ENCODE data around the gene FAM184B. TPM values are rescaled to one million over a fixed set of nuclear protein-coding genes. Genes with fewer than 3 reads are reported as not detected.

Gene FAM184B
- total RNA-seq, 4 donors from 2014 or later = 0.14 to 0.75 (median 0.18) TPM

DNA sequence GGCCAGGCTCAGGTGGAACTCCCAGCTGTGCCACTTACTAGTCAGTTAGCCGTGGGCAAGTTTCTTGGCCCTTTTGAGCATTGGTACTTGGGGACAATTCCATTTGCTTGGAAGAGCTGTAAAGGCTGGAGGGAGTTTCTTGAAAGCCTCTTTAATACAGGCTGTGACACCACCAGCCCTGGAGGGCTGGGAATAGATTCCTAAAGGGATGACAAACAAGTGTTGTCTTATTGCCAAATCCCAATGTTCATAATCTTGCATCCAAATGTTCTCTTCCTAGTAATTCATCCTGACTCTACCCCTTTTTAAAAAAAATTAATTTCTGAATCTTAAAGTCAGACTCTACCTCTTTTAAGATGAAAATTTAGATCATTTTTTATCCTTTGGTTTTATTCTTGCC lies 181.6 kb downstream of the FAM184B start:
- intact Hi-C loops (cut with DNase I; ENCODE audit: low total_unique reads) = no loop called here

DNA sequence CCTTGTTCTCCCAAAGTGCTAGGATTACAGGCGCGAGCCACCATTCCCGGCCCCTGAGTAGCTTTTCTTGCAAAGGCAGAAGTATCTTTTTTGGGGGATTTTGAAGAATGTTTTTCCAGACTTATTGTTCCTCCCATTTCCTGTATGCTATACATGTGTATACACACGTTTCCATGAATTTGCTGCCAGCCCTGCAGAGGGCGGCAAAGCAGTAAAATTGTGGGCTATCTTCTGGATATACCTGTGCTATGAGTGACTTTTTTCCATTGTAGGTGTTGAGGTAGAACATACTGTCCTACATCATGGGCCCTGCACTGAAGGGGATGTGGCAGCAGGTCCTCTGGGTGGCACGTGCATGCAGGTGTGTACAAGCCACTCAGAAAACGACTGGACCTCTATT lies 183.9 kb downstream of the FAM184B start:
- TF ChIP-seq CTCF (IDR thresholded peaks at IDR 0.05) (peak in 2 of 5 experiments; percentile 23 to 28), EP300 (IDR thresholded peaks at IDR 0.05; ENCODE audit: low read depth) (no peak)
- in situ Hi-C loops (cut with MboI; ENCODE audit: low pct_ligation_motif_present in 1 of 4, low pct_unique_long_range_greater_than_20kb in 1 of 4, low sequenced_read_pairs in 3 of 4) (loop anchor here in 2 of 4 donors (25.0 kb wide), 2 partner anchors 215 to 415 kb away; partner anchors contain the start of genes LCORL (in 2 of the 2), DCAF16 (in 1 of the 2) and NCAPG (in 1 of the 2)), intact Hi-C loops (cut with DNase I; ENCODE audit: low total_unique reads) (no loop called here)
- Histone ChIP-seq H3K4me1 (no peaks in the 10 kb centered on the region), H3K27ac (no peak overlapping the region), H3K4me3 (no peak overlapping the region), H3K9me3 (no peaks in the 10 kb centered on the region), H3K36me3 (peaks cover 0 to 68% (median 20%) of the 10 kb centered on the region in 4 donors), H3K27me3 (no peaks in the 10 kb centered on the region)
- DNase-seq = no peak
- 71 to 73% methylated on average over 5 to 7 of the region's 7 CpGs for WGBS, 2 donors (ENCODE audit: low coverage in 1 of 2)

More for the DNA sequence above, 181.6 kb downstream of the FAM184B start:
- no peaks in the 10 kb centered on the region for H3K4me1 ChIP-seq
- 91% methylated on average over 1 of the region's 1 CpG; no CpG with 5 or more reads in 1 of the 2 donors for WGBS, 2 donors (ENCODE audit: low coverage in 1 of 2)
- no peak for DNase-seq
- in situ Hi-C loops (cut with MboI; ENCODE audit: low pct_ligation_motif_present in 1 of 4, low pct_unique_long_range_greater_than_20kb in 1 of 4, low sequenced_read_pairs in 3 of 4) = loop anchor here in 2 of 4 donors (25.0 kb wide), 2 partner anchors 212 to 412 kb away; partner anchors contain the start of genes LCORL (in 2 of the 2), DCAF16 (in 1 of the 2) and NCAPG (in 1 of the 2)
- H3K36me3 ChIP-seq = peaks cover 0 to 62% (median 20%) of the 10 kb centered on the region in 4 donors
- no peaks in the 10 kb centered on the region for H3K27me3 ChIP-seq
- TF ChIP-seq POLR2AphosphoS5 (IDR thresholded peaks at IDR 0.05) = no peak
- TF ChIP-seq CTCF (IDR thresholded peaks at IDR 0.05) = no peak
- TF ChIP-seq EP300 (IDR thresholded peaks at IDR 0.05; ENCODE audit: low read depth) = no peak
- no peak for TF ChIP-seq POLR2A (IDR thresholded peaks at IDR 0.05)
- H3K27ac ChIP-seq = no peak overlapping the region
- H3K9me3 ChIP-seq = no peaks in the 10 kb centered on the region
- H3K4me3 ChIP-seq = no peak overlapping the region

GRCh38 chr4:17595471-17596005 lies 185.9 kb downstream of the FAM184B start:
- no peak for DNase-seq
- no peaks in the 10 kb centered on the region for H3K4me1 ChIP-seq
- WGBS, 2 donors (ENCODE audit: low coverage in 1 of 2) = 74 to 91% methylated on average over 6 of the region's 6 CpGs
- no peaks in the 10 kb centered on the region for H3K9me3 ChIP-seq
- no peak for TF ChIP-seq POLR2AphosphoS5 (IDR thresholded peaks at IDR 0.05)
- no peak for TF ChIP-seq EP300 (IDR thresholded peaks at IDR 0.05; ENCODE audit: low read depth)
- TF ChIP-seq POLR2A (IDR thresholded peaks at IDR 0.05) = no peak
- no peak for TF ChIP-seq CTCF (IDR thresholded peaks at IDR 0.05)
- H3K4me3 ChIP-seq = no peak overlapping the region
- in situ Hi-C loops (cut with MboI; ENCODE audit: low pct_ligation_motif_present in 1 of 4, low pct_unique_long_range_greater_than_20kb in 1 of 4, low sequenced_read_pairs in 3 of 4) (loop anchor here in 2 of 4 donors (25.0 kb wide), 2 partner anchors 217 to 417 kb away; partner anchors contain the start of genes LCORL (in 2 of the 2), DCAF16 (in 1 of the 2) and NCAPG (in 1 of the 2)), intact Hi-C loops (cut with DNase I; ENCODE audit: low total_unique reads) (no loop called here)
- H3K36me3 ChIP-seq = peaks cover 0 to 60% (median 17%) of the 10 kb centered on the region in 4 donors
- H3K27ac ChIP-seq = no peak overlapping the region
- H3K27me3 ChIP-seq = no peaks in the 10 kb centered on the region

DNA sequence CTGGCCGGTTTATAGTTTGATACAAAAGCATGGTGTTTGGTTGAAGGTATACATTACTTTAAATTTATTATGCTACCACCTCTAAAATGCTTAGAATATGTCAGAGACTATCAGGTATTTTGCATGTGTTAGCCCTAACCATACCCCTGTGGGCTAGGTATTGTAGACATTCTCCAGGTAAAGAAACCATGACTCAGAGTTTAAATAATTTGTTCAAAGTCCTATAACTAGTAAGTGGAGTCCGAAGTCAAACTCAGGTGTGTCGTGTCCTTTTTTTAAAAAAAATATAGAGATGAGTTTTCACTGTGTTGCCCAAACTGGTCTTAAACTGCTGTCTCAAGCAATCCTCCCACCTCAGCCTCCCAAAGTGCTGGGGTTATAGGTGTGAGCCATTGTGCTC lies 192.1 kb downstream of the FAM184B start:
- Histone ChIP-seq H3K4me1 (no peaks in the 10 kb centered on the region), H3K27ac (no peak overlapping the region), H3K9me3 (no peaks in the 10 kb centered on the region), H3K27me3 (no peaks in the 10 kb centered on the region), H3K4me3 (no peak overlapping the region), H3K36me3 (peaks cover 0 to 53% (median 19%) of the 10 kb centered on the region in 4 donors)
- no peak for TF ChIP-seq EP300 (IDR thresholded peaks at IDR 0.05; ENCODE audit: low read depth)
- no peak for TF ChIP-seq POLR2A (IDR thresholded peaks at IDR 0.05)
- TF ChIP-seq CTCF (IDR thresholded peaks at IDR 0.05) = no peak
- TF ChIP-seq POLR2AphosphoS5 (IDR thresholded peaks at IDR 0.05) = no peak
- intact Hi-C loops (cut with DNase I; ENCODE audit: low total_unique reads) = no loop called here
- WGBS, 2 donors (ENCODE audit: low coverage in 1 of 2) = 60 to 88% methylated on average over 2 to 3 of the region's 3 CpGs
- in situ Hi-C loops (cut with MboI; ENCODE audit: low pct_ligation_motif_present in 1 of 4, low pct_unique_long_range_greater_than_20kb in 1 of 4, low sequenced_read_pairs in 3 of 4) = loop anchor here in 2 of 4 donors (25.0 kb wide), 2 partner anchors 223 to 423 kb away; partner anchors contain the start of genes LCORL (in 2 of the 2), DCAF16 (in 1 of the 2) and NCAPG (in 1 of the 2)
- DNase-seq = no peak

Data from transverse colon (tissue), 4 donors.